ENCODE data around the gene EFCAB13. TPM values are rescaled to one million over a fixed set of nuclear protein-coding genes. Genes with fewer than 3 reads are reported as not detected.
"Not testable (repeated sequence)": the region's sequence is repeated elsewhere in the genome, so short reads cannot be mapped to it uniquely, and the experiment has no call there.

EFCAB13 gene
- total RNA-seq, 1 experiment from 2014 or later, result 3.0 TPM

- no peak for DNase-seq (ENCODE audit: low read depth)
Observed at GRCh38 chr17:47330548-47330947, 6.8 kb downstream of the EFCAB13 start.

GRCh38 chr17:47332287-47332686, 8.5 kb downstream of the EFCAB13 start:
- no peak for DNase-seq (ENCODE audit: low read depth)

- no peak for DNase-seq (ENCODE audit: low read depth)
Observed at GRCh38 chr17:47335101-47335936, 11.6 kb downstream of the EFCAB13 start.

- no peak for DNase-seq (ENCODE audit: low read depth)
Observed at GRCh38 chr17:47338026-47338425, 14.3 kb downstream of the EFCAB13 start.

- DNase-seq (ENCODE audit: low read depth), result no peak
Observed at GRCh38 chr17:47352848-47353247, 29.1 kb downstream of the EFCAB13 start.

GRCh38 chr17:47358652-47359051, 34.9 kb downstream of the EFCAB13 start:
- DNase-seq (ENCODE audit: low read depth), result no peak

GRCh38 chr17:47363171-47363570, 39.4 kb downstream of the EFCAB13 start:
- no peak for DNase-seq (ENCODE audit: low read depth)

GRCh38 chr17:47367257-47367656, 43.5 kb downstream of the EFCAB13 start:
- no peak for DNase-seq (ENCODE audit: low read depth)

- DNase-seq (ENCODE audit: low read depth), result no peak
Observed at GRCh38 chr17:47368262-47368661, 44.5 kb downstream of the EFCAB13 start.

GRCh38 chr17:47370899-47371298, 47.1 kb downstream of the EFCAB13 start:
- DNase-seq (ENCODE audit: low read depth), result not testable (repeated sequence)

GRCh38 chr17:47373002-47373401, 49.2 kb downstream of the EFCAB13 start:
- DNase-seq (ENCODE audit: low read depth), result no peak

- DNase-seq (ENCODE audit: low read depth), result no peak
Observed at GRCh38 chr17:47376247-47376646, 52.5 kb downstream of the EFCAB13 start.

- DNase-seq (ENCODE audit: low read depth), result no peak
Observed at GRCh38 chr17:47388825-47389224, 65.1 kb downstream of the EFCAB13 start.

GRCh38 chr17:47397532-47398128, 73.9 kb downstream of the EFCAB13 start:
- DNase-seq (ENCODE audit: low read depth), result not testable (repeated sequence)

GRCh38 chr17:47400333-47400732, 76.6 kb downstream of the EFCAB13 start:
- DNase-seq (ENCODE audit: low read depth), result no peak

GRCh38 chr17:47401100-47401499, 77.3 kb downstream of the EFCAB13 start:
- DNase-seq (ENCODE audit: low read depth), result no peak

GRCh38 chr17:47404006-47404405, 80.3 kb downstream of the EFCAB13 start:
- no peak for DNase-seq (ENCODE audit: low read depth)

GRCh38 chr17:47404875-47405274, 81.1 kb downstream of the EFCAB13 start:
- no peak for DNase-seq (ENCODE audit: low read depth)

- DNase-seq (ENCODE audit: low read depth), result no peak
Observed at GRCh38 chr17:47413872-47414271, 90.1 kb downstream of the EFCAB13 start.

- no peak for DNase-seq (ENCODE audit: low read depth)
Observed at GRCh38 chr17:47414612-47415011, 90.9 kb downstream of the EFCAB13 start.

- DNase-seq (ENCODE audit: low read depth), result no peak
Observed at GRCh38 chr17:47423406-47424295, 99.9 kb downstream of the EFCAB13 start.

GRCh38 chr17:47425233-47425632, 101.5 kb downstream of the EFCAB13 start:
- not testable (repeated sequence) for DNase-seq (ENCODE audit: low read depth)

Measured in RPMI7951 (cell line).